SH-SY5Y (cell line): ENCODE results near the gene LMO2.

ENCODE experiments used
- GATA2 ChIP-seq: IDR thresholded peaks from 2 replicates; pipeline ENCODE4 v1.6.1; 2011; ENCODE audit warnings: mild to moderate bottlenecking, low read depth, low read length
- GATA3 ChIP-seq: IDR thresholded peaks from 2 replicates; pipeline ENCODE4 v1.6.1; 2011; ENCODE audit warnings: low read depth, mild to moderate bottlenecking, low read length, moderate library complexity

GRCh38 chr11:33869481-33870422, 22.1 kb downstream of the LMO2 start:
- TF ChIP-seq GATA2 (no peak), GATA3 (no peak)
